PC-9 (cell line): ENCODE measurements around the gene LMAN2. TPM values are rescaled to one million over a fixed set of nuclear protein-coding genes. Genes with fewer than 3 reads are reported as not detected.

ENCODE experiments used
- BruUV-seq: library from RNA; stranded (reverse); fragments of 400-500 nt; replicated peaks from 2 replicates; lab custom pipeline; 2021; lab: Mats Ljungman, UMichigan
- CTCF ChIA-PET: fragments of 300-600 bp; sonication (Branson Sonifier 250); formaldehyde crosslinking; loops from one replicate; lab custom pipeline; 2022; ENCODE audit warnings: antibody characterized with exemption; lab: Charles Lee
- POLR2A ChIA-PET: fragments of 300-600 bp; sonication (Branson Sonifier 250); formaldehyde crosslinking; loops from one replicate; lab custom pipeline; 2022; ENCODE audit warnings: antibody characterized with exemption; ENCODE audit not compliant: unreplicated experiment; lab: Charles Lee
- DNase-seq, 2 experiments: peaks; one replicate each; pipeline versions ENCODE4 v3.0.0 to v3.0.0-alpha.2; 2015 to 2022; ENCODE audit warnings: mixed read lengths in 1 of 2
- H2AFZ ChIP-seq: fragments of 200-600 bp; sonication (generic); 2 replicates; pipeline ENCODE4 v1.8.1; 2017; ENCODE audit warnings: antibody characterized with exemption
- H3F3A ChIP-seq: fragments of 200-600 bp; sonication (generic); 2 replicates; pipeline ENCODE4 v1.8.1; 2017; ENCODE audit warnings: antibody characterized with exemption, mild to moderate bottlenecking, low read depth; ENCODE audit not compliant: insufficient read depth
- H3K27ac ChIP-seq: fragments of 200-600 bp; sonication (generic); 2 replicates; pipeline ENCODE4 v1.6.1; 2016; ENCODE audit warnings: mixed run types
- H3K27me3 ChIP-seq: fragments of 200-600 bp; sonication (generic); 2 replicates; pipeline ENCODE4 v1.6.1; 2016; ENCODE audit warnings: low read depth, mixed run types; ENCODE audit not compliant: insufficient read depth
- H3K36me3 ChIP-seq: fragments of 200-600 bp; sonication (generic); 2 replicates; pipeline ENCODE4 v1.6.1; 2016; ENCODE audit warnings: low read depth, mixed run types
- H3K4me1 ChIP-seq: fragments of 200-600 bp; sonication (generic); replicated peaks from 2 replicates; pipeline ENCODE4 v1.6.1; 2016; ENCODE audit warnings: mixed run types; ENCODE audit not compliant: insufficient read depth
- H3K4me2 ChIP-seq: fragments of 200-600 bp; sonication (generic); 2 replicates; pipeline ENCODE4 v1.6.1; 2017; ENCODE audit warnings: mixed run types
- H3K4me3 ChIP-seq: fragments of 200-600 bp; sonication (generic); 2 replicates; pipeline ENCODE4 v1.6.1; 2016; ENCODE audit warnings: mixed run types
- H3K79me2 ChIP-seq: fragments of 200-600 bp; sonication (generic); 2 replicates; pipeline ENCODE4 v1.6.1; 2017; ENCODE audit warnings: low read depth, mixed run types
- H3K9me2 ChIP-seq: fragments of 200-600 bp; sonication (generic); 2 replicates; pipeline ENCODE4 v1.8.1; 2017; ENCODE audit warnings: mild to moderate bottlenecking; ENCODE audit not compliant: insufficient read depth
- H3K9me3 ChIP-seq: fragments of 200-600 bp; sonication (generic); 2 replicates; pipeline ENCODE4 v1.8.1; 2016; ENCODE audit warnings: low read depth; ENCODE audit not compliant: insufficient read depth
- H4K20me1 ChIP-seq: fragments of 200-600 bp; sonication (generic); 2 replicates; pipeline ENCODE4 v1.8.1; 2017; ENCODE audit not compliant: insufficient read depth
- EZH2 ChIP-seq: fragments of 200-600 bp; sonication (generic); IDR thresholded peaks from 2 replicates; pipeline ENCODE4 v1.8.0; 2017; ENCODE audit warnings: antibody characterized with exemption, low read depth
- intact Hi-C: fragments of 100-400 bp; cut with micrococcal nuclease; formaldehyde crosslinking; loops from one replicate; pipeline ENCODE4 v1.10.0; 2022; ENCODE audit not compliant: unreplicated experiment
- total RNA-seq: library from RNA; stranded (reverse); gene quantifications from 2 replicates; pipeline ENCODE4 v1.2.3, GENCODE V29; 2021
- TF ChIP-seq, protein P1 (sequence below): fragments of 200-600 bp; sonication (generic); conservative IDR thresholded peaks from 2 replicates; pipeline ENCODE4 v1.6.1; 2017; ENCODE audit warnings: mixed run types, antibody characterized with exemption, mild to moderate bottlenecking, moderate library complexity

LMAN2 gene
- total RNA-seq, 1 experiment from 2014 or later = 153 TPM

- H3K9me2 ChIP-seq = no peaks in the 10 kb centered on the region
- H3K27me3 ChIP-seq = no peaks in the 10 kb centered on the region
- no peaks in the 10 kb centered on the region for H3K9me3 ChIP-seq
- no TSS peak for BruUV-seq
- no peak overlapping the region for H2AFZ ChIP-seq
- H3K4me1 ChIP-seq = no peaks in the 10 kb centered on the region
- no peak overlapping the region for H3K27ac ChIP-seq
- H3K4me3 ChIP-seq = no peak overlapping the region
- H3F3A ChIP-seq = peaks cover 8% of the 10 kb centered on the region
- H3K4me2 ChIP-seq = no peak overlapping the region
- no peaks in the 10 kb centered on the region for H3K79me2 ChIP-seq
- intact Hi-C loops = no loop called here
- H3K36me3 ChIP-seq = peaks cover 22% of the 10 kb centered on the region; the same call in 1 of the 2 replicates
- no peak for TF ChIP-seq EZH2
- TF ChIP-seq, protein P1, sequence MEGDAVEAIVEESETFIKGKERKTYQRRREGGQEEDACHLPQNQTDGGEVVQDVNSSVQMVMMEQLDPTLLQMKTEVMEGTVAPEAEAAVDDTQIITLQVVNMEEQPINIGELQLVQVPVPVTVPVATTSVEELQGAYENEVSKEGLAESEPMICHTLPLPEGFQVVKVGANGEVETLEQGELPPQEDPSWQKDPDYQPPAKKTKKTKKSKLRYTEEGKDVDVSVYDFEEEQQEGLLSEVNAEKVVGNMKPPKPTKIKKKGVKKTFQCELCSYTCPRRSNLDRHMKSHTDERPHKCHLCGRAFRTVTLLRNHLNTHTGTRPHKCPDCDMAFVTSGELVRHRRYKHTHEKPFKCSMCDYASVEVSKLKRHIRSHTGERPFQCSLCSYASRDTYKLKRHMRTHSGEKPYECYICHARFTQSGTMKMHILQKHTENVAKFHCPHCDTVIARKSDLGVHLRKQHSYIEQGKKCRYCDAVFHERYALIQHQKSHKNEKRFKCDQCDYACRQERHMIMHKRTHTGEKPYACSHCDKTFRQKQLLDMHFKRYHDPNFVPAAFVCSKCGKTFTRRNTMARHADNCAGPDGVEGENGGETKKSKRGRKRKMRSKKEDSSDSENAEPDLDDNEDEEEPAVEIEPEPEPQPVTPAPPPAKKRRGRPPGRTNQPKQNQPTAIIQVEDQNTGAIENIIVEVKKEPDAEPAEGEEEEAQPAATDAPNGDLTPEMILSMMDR = no peak
- ChIA-PET POLR2A (no interaction called here), CTCF (no interaction called here)
- DNase-seq = no peak
- H4K20me1 ChIP-seq = no peaks in the 10 kb centered on the region
Measured at GRCh38 chr5:177288191-177288590, 63.3 kb downstream of the LMAN2 start.

Other genes with a start within 250 kb of the LMAN2 start
- 60.9 and 62.2 TPM in 2 replicates for gene NSD1, start 217.9 kb downstream of the LMAN2 start, total RNA-seq
- gene RAB24, start 47.9 kb downstream of the LMAN2 start, total RNA-seq = 16.9 and 25.2 TPM in 2 replicates
- 189 and 209 TPM in 2 replicates for gene PRELID1, start 47.9 kb downstream of the LMAN2 start, total RNA-seq
- 50.0 and 54.8 TPM in 2 replicates for gene MXD3, start 39.8 kb downstream of the LMAN2 start, total RNA-seq
- gene RGS14, start 6.3 kb upstream of the LMAN2 start, total RNA-seq = 11.9 and 13.6 TPM in 2 replicates
- 0.28 TPM in 1 of 2 replicates, not detected in the other for gene SLC34A1, start 32.8 kb upstream of the LMAN2 start, total RNA-seq
- not detected in 2 replicates for gene PFN3, start 49.0 kb upstream of the LMAN2 start, total RNA-seq
- 14.5 and 17.0 TPM in 2 replicates for gene F12, start 57.9 kb upstream of the LMAN2 start, total RNA-seq
- 82.3 and 124 TPM in 2 replicates for gene GRK6, start 75.0 kb upstream of the LMAN2 start, total RNA-seq
- gene PRR7, start 95.1 kb upstream of the LMAN2 start, total RNA-seq = 22.2 and 31.7 TPM in 2 replicates
- gene DBN1, start 122.0 kb upstream of the LMAN2 start, total RNA-seq = 144 and 181 TPM in 2 replicates
- 167 and 202 TPM in 2 replicates for gene PDLIM7, start 145.9 kb upstream of the LMAN2 start, total RNA-seq
- 12.2 and 12.3 TPM in 2 replicates for gene DOK3, start 158.2 kb upstream of the LMAN2 start, total RNA-seq
- gene DDX41, start 165.3 kb upstream of the LMAN2 start, total RNA-seq = 90.8 and 93.1 TPM in 2 replicates
- 70.4 and 102 TPM in 2 replicates for gene FAM193B, start 202.9 kb upstream of the LMAN2 start, total RNA-seq
- 168 and 173 TPM in 2 replicates for gene TMED9, start 240.5 kb upstream of the LMAN2 start, total RNA-seq
- 27.9 and 29.5 TPM in 2 replicates for gene B4GALT7, start 248.5 kb upstream of the LMAN2 start, total RNA-seq